Stomach (tissue), 9 donors: ENCODE measurements around the gene RANBP17. TPM values are rescaled to one million over a fixed set of nuclear protein-coding genes. Genes with fewer than 3 reads are reported as not detected.

Experiments
- DNase-seq, 2 donors: peaks; one replicate each; pipeline versions ENCODE4 v3.0.0 to v3.0.0-alpha.2; 2013 to 2019
- H3K27ac ChIP-seq, 5 donors: fragments of 200-600 bp in 4 of 5; sonication (generic) in 4 of 5; one replicate each; pipeline ENCODE4 v1.5.1; 2013 to 2019; ENCODE audit warnings: mild to moderate bottlenecking in 1 of 5, moderate library complexity in 1 of 5
- H3K27me3 ChIP-seq, 3 donors: fragments of 200-600 bp; sonication (generic); one replicate each; pipeline ENCODE4 v1.5.1; 2017 to 2019; ENCODE audit warnings: mixed run types in 1 of 3
- H3K36me3 ChIP-seq, 4 donors: fragments of 200-600 bp; sonication (generic); 1 replicate in 3 of 4; 2 replicates in 1 of 4; pipeline ENCODE4 v1.5.1; 2016 to 2019
- H3K4me1 ChIP-seq, 4 donors: fragments of 200-600 bp; sonication (generic); one replicate each; pipeline ENCODE4 v1.5.1; 2016 to 2019
- H3K4me3 ChIP-seq, 4 donors: fragments of 200-600 bp; sonication (generic) in 3 of 4; one replicate each; pipeline ENCODE4 v1.5.1; 2016 to 2019; ENCODE audit warnings: mild to moderate bottlenecking in 1 of 4
- H3K9me3 ChIP-seq, 4 donors: fragments of 200-600 bp; sonication (generic); one replicate each; pipeline ENCODE4 v1.5.1; 2016 to 2019
- CTCF ChIP-seq, 7 experiments: fragments of 450-650 bp in 4 of 7; fragments of 200-600 bp in 3 of 7; sonication (generic) in 3 of 7; IDR thresholded peaks; one replicate each; pipeline ENCODE4 v1.5.1; 2016 to 2019; ENCODE audit warnings: antibody characterized with exemption in 7 of 7, control low read depth in 2 of 7, mild to moderate bottlenecking in 1 of 7
- EP300 ChIP-seq: sonication (generic); formaldehyde crosslinking; IDR thresholded peaks from one replicate; pipeline ENCODE4 v1.6.1; 2017; ENCODE audit warnings: antibody characterized with exemption
- POLR2A ChIP-seq, 4 donors: fragments of 450-650 bp; IDR thresholded peaks; one replicate each; pipeline ENCODE4 v1.6.1; 2016; ENCODE audit warnings: antibody characterized with exemption in 4 of 4, control low read depth in 2 of 4, mild to moderate bottlenecking in 1 of 4, moderate library complexity in 1 of 4
- POLR2AphosphoS5 ChIP-seq, 3 donors: sonication (generic); formaldehyde crosslinking; IDR thresholded peaks; one replicate each; pipeline ENCODE4 v1.6.1; 2016; ENCODE audit warnings: antibody characterized with exemption in 3 of 3
- WGBS, 5 donors: extraction: QIAGEN DNeasy Blood & Tissue Kit in 3 of 5; methylation state at CpG; one replicate each; pipeline versions ENCODE4 v1.1.5 to v1.1.7; 2013 to 2018; 5-methylcytosine and 5-hydroxymethylcytosine counted together
- intact Hi-C: fragments of 100-400 bp; cut with DNase I; formaldehyde crosslinking; loops from one replicate; pipeline ENCODE4 v1.15.1; 2023; ENCODE audit warnings: low total_unique reads
- polyA plus RNA-seq, 3 donors: library from polyadenylated mRNA; stranded (reverse); fragments of 200-250 nt; gene quantifications; one replicate each; pipeline ENCODE4 v1.2.3, GENCODE V29; 2013
- total RNA-seq, 5 donors: library from RNA; depleted of rRNA; stranded (reverse); fragments of >200 nt; gene quantifications; one replicate each; pipeline versions ENCODE4 v1.1.0 to v1.2.3, GENCODE V29; 2014 to 2016
- donor health status: healthy with polysubstance abuse.
- donor health status: Bipolar disorder and iron deficiency.
- donor health status: healthy.

The RANBP17 gene
- total and polyA plus RNA-seq, 8 donors, result 1.4 to 75.6 (median 10.5) TPM

GRCh38 chr5:171023508-171023907, 161.7 kb downstream of the RANBP17 start:
- H3K9me3 ChIP-seq, result peaks cover 0 to 49% (median 21%) of the 10 kb centered on the region in 4 donors
- H3K4me1 ChIP-seq, result no peaks in the 10 kb centered on the region
- no peak overlapping the region for H3K4me3 ChIP-seq
- TF ChIP-seq CTCF (IDR thresholded peaks at IDR 0.05) (no peak), EP300 (no peak)
- H3K27me3 ChIP-seq, result no peaks in the 10 kb centered on the region
- no peak for DNase-seq
- no peak overlapping the region for H3K27ac ChIP-seq
- H3K36me3 ChIP-seq, result no peaks in the 10 kb centered on the region
- intact Hi-C loops, result no loop called here

- intact Hi-C loops, result no loop called here
- Histone ChIP-seq H3K27me3 (no peaks in the 10 kb centered on the region), H3K4me3 (no peak overlapping the region), H3K27ac (no peak overlapping the region), H3K4me1 (no peaks in the 10 kb centered on the region), H3K36me3 (peaks cover 0 to 2% (median 0%) of the 10 kb centered on the region in 4 donors), H3K9me3 (peaks cover 0 to 43% (median 21%) of the 10 kb centered on the region in 4 donors)
- no peak for DNase-seq
- no peak for TF ChIP-seq EP300
- no peak for TF ChIP-seq CTCF (IDR thresholded peaks at IDR 0.05)
- no peak for TF ChIP-seq POLR2A (IDR thresholded peaks at IDR 0.05)
- no peak for TF ChIP-seq POLR2AphosphoS5 (IDR thresholded peaks at IDR 0.05)
These were observed 162.3 kb downstream of the RANBP17 start for GRCh38 chr5:171024084-171024483.

GRCh38 chr5:171029401-171029800, 167.6 kb downstream of the RANBP17 start:
- no peaks in the 10 kb centered on the region for H3K27me3 ChIP-seq
- no peak for DNase-seq
- intact Hi-C loops, result no loop called here
- no peak overlapping the region for H3K27ac ChIP-seq
- peaks cover 0 to 3% (median 0%) of the 10 kb centered on the region in 4 donors for H3K36me3 ChIP-seq
- H3K4me1 ChIP-seq, result no peaks in the 10 kb centered on the region
- no peaks in the 10 kb centered on the region for H3K9me3 ChIP-seq
- H3K4me3 ChIP-seq, result no peak overlapping the region
- TF ChIP-seq POLR2AphosphoS5 (IDR thresholded peaks at IDR 0.05), result no peak
- TF ChIP-seq CTCF (IDR thresholded peaks at IDR 0.05), result no peak
- no peak for TF ChIP-seq EP300
- no peak for TF ChIP-seq POLR2A (IDR thresholded peaks at IDR 0.05)
- WGBS, 5 donors, result 91 to 96% (median 93%) methylated on average over 3 of the region's 3 CpGs

GRCh38 chr5:171031977-171032376, 170.2 kb downstream of the RANBP17 start:
- H3K27ac ChIP-seq, result no peak overlapping the region
- H3K4me3 ChIP-seq, result no peak overlapping the region
- no peaks in the 10 kb centered on the region for H3K4me1 ChIP-seq
- intact Hi-C loops, result no loop called here
- H3K9me3 ChIP-seq, result no peaks in the 10 kb centered on the region
- WGBS, 5 donors, result 79 to 85% (median 81%) methylated on average over 2 of the region's 2 CpGs
- H3K27me3 ChIP-seq, result no peaks in the 10 kb centered on the region
- no peak for DNase-seq
- TF ChIP-seq POLR2AphosphoS5 (IDR thresholded peaks at IDR 0.05), result no peak
- TF ChIP-seq CTCF (IDR thresholded peaks at IDR 0.05), result no peak
- TF ChIP-seq POLR2A (IDR thresholded peaks at IDR 0.05), result no peak
- no peak for TF ChIP-seq EP300
- H3K36me3 ChIP-seq, result peaks cover 0 to 3% (median 0%) of the 10 kb centered on the region in 4 donors
